ENCODE measurements around the gene TENT5C. TPM values are rescaled to one million over a fixed set of nuclear protein-coding genes. Genes with fewer than 3 reads are reported as not detected.

The TENT5C gene
- polyA plus RNA-seq, 1 experiment, result 1.9 TPM

DNA sequence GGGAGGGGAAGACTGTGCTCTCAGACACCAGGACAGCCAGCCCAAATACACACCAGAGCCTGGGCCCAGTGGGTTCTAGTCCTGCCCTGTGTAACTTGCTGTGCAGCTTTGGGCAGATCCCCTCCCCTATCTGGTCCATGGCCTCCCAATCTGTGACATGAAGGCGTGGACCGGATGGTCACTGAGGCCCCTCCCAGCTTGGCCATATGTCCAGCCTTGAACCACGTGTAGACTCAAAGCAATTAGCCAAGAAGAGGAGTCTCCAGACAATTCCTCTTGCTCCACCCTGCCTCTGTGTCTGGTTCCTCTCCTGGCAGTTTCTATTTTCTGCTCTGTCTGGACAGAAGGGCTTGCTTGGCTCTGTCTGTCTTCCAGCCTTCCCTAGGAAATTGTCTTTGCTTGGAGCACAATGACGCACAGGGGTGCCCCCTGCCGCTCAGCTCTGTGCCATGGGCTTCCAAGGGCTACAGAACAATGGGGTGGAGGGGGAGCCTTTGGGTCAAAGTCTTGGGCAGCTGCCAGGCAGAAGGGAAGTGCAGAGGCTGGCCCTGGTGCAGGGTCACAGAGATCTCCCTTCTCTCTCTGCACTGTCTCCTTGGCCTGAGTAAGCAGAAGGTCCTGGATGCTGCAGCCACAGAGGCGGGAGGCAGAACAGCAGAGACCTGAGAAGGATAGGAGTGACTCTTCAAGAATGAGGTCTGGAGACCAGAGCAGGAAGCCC, 66.1 kb downstream of the TENT5C start:
- H3K4me3 ChIP-seq (ENCODE audit: low read depth, low read length), result no peak overlapping the region
- no peaks in the 10 kb centered on the region for H3K36me3 ChIP-seq (ENCODE audit: control insufficient read depth, insufficient read depth, low read length)
- DNase-seq (ENCODE audit: low read depth), result no peak
- ChIA-PET POLR2A (interaction anchor here (0.5 kb wide), 1 partner anchor 15 kb away, joined by 3 read pairs; no protein-coding TSS in a partner anchor), CTCF (interaction anchor here (0.6 to 1.5 kb wide), 4 partner anchors 11 to 223 kb away, joined by 3 to 4 read pairs (median 3); no protein-coding TSS in a partner anchor)
- no peaks in the 10 kb centered on the region for H3K27me3 ChIP-seq (ENCODE audit: control insufficient read depth, insufficient read depth, low read length)
- TF ChIP-seq, protein P1, sequence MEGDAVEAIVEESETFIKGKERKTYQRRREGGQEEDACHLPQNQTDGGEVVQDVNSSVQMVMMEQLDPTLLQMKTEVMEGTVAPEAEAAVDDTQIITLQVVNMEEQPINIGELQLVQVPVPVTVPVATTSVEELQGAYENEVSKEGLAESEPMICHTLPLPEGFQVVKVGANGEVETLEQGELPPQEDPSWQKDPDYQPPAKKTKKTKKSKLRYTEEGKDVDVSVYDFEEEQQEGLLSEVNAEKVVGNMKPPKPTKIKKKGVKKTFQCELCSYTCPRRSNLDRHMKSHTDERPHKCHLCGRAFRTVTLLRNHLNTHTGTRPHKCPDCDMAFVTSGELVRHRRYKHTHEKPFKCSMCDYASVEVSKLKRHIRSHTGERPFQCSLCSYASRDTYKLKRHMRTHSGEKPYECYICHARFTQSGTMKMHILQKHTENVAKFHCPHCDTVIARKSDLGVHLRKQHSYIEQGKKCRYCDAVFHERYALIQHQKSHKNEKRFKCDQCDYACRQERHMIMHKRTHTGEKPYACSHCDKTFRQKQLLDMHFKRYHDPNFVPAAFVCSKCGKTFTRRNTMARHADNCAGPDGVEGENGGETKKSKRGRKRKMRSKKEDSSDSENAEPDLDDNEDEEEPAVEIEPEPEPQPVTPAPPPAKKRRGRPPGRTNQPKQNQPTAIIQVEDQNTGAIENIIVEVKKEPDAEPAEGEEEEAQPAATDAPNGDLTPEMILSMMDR (IDR thresholded peaks at IDR 0.05; ENCODE audit: insufficient read depth, low read depth, low read length), result 0 out of 2 replicates have a peak, but pooled peaks have one; percentile 11

DNA sequence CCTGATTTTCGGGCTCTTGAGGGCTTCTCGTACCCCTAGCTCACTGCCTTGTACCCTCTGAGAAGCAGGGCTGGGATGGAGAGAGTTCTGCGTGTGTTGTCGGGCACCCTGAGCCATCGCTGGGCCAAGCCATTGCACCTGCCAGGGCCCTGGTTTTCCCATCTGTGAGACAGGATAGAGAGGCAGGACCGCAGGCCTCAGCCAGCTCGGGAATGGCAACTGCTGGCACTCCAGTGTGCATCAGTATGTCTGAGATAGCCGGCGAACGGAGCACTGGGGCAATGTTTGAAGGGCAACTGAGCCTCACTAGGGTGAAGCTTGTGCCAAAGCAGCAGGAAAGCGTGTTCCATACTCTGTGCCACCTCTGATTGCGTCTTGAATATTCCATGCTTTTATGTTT, 66.9 kb downstream of the TENT5C start:
- no peak for DNase-seq (ENCODE audit: low read depth)
- H3K27me3 ChIP-seq (ENCODE audit: control insufficient read depth, insufficient read depth, low read length), result no peaks in the 10 kb centered on the region
- H3K36me3 ChIP-seq (ENCODE audit: control insufficient read depth, insufficient read depth, low read length), result no peaks in the 10 kb centered on the region
- ChIA-PET CTCF (interaction anchor here (0.6 to 1.4 kb wide), 3 partner anchors 10 to 223 kb away, joined by 3 to 4 read pairs (median 3); no protein-coding TSS in a partner anchor), POLR2A (no interaction called here)
- no peak overlapping the region for H3K4me3 ChIP-seq (ENCODE audit: low read depth, low read length)
- TF ChIP-seq, protein P1 (IDR thresholded peaks at IDR 0.05; ENCODE audit: insufficient read depth, low read depth, low read length), result no peak

DNA sequence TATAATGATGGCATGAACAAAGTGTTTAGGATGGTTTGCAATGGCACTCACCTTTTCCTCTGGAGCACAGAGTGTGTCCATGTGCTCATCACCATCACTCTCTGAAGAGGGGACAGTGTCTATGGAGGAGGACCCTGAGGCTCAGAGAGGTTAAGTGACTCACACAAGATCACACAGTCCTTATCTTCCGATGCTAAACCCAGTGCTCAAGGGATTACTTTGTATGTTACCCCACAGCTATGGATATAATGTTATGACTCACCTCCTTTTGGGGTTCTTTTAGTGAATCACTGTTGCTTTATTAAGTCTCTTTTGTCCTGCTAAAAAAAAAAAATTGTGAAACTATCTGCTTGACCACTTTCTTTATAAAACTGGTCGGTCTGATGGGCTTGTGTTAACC, 67.6 kb downstream of the TENT5C start:
- DNase-seq (ENCODE audit: low read depth), result peak; percentile 24
- Histone ChIP-seq H3K4me3 (ENCODE audit: low read depth, low read length) (no peak overlapping the region), H3K27me3 (ENCODE audit: control insufficient read depth, insufficient read depth, low read length) (no peaks in the 10 kb centered on the region), H3K36me3 (ENCODE audit: control insufficient read depth, insufficient read depth, low read length) (no peaks in the 10 kb centered on the region)
- CTCF ChIA-PET, result interaction anchor here (1.1 to 1.4 kb wide), 4 partner anchors 10 to 222 kb away, joined by 3 to 6 read pairs (median 6); no protein-coding TSS in a partner anchor
- TF ChIP-seq, protein P1 (IDR thresholded peaks at IDR 0.05; ENCODE audit: insufficient read depth, low read depth, low read length), result no peak
- POLR2A ChIA-PET, result no interaction called here

DNA sequence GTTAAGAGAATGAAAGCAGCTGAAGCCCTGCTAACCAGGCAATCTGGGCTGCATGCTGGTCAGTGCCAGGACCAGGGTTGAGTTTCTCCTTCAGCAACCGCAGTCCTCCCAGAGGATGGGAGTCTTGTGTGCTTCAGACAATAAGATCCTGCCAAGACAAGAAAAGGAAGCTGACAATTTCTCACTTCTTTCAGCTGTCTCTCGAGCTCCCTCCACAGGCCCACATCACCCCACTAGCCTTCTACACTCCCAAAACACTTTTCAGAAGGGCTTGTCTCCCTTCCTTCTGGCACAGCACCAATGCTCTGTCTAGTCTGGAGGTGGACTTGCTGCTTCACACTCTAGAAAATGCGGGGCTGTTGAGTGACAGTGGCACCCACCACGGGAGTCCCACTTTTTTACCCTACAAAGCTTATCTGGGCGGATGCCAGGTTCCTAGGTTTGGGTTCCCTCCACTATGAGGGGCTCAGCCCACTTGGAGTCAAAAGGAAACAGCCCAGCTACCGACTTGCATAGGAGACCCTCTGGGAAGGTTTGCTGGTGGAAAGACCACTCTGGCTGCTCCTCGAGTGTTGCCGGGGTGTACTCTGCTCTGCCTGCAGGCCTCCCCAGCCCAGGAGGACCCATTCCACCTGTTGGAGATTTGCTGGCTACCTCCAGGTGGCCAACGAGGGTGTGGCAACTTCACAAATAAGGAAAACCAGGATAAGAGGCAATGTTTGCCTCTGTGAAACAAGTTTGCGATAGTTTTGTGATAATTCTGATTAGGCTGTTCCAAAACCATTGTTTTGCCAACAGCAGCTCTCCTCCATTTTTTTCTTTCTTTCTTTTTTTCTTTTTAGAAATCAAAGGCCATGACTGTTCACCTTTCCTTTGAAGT, 68.9 kb downstream of the TENT5C start:
- ChIA-PET POLR2A (no interaction called here), CTCF (interaction anchor here (0.7 to 1.9 kb wide), 8 partner anchors 8 to 219 kb away, joined by 3 to 6 read pairs (median 5); no protein-coding TSS in a partner anchor)
- no peak for DNase-seq (ENCODE audit: low read depth)
- Histone ChIP-seq H3K4me3 (ENCODE audit: low read depth, low read length) (no peak overlapping the region), H3K36me3 (ENCODE audit: control insufficient read depth, insufficient read depth, low read length) (no peaks in the 10 kb centered on the region), H3K27me3 (ENCODE audit: control insufficient read depth, insufficient read depth, low read length) (no peaks in the 10 kb centered on the region)
- TF ChIP-seq, protein P1 (IDR thresholded peaks at IDR 0.05; ENCODE audit: insufficient read depth, low read depth, low read length), result peak; percentile 28
